Measurements from ENCODE around the gene VENTX. TPM values are rescaled to one million over a fixed set of nuclear protein-coding genes. Genes with fewer than 3 reads are reported as not detected.

Gene VENTX
- total and polyA plus RNA-seq, 10 of the 15 experiments (the other 5 are each of a cell fraction or from before 2014, with no cell fraction given), result 0.05 TPM; not detected in 9

GRCh38 chr10:133211141-133211830 lies 26.4 kb upstream of the VENTX start:
- intact Hi-C loops (cut with micrococcal nuclease; ENCODE audit: unreplicated experiment) (no loop called here), in situ Hi-C loops (cut with MboI) (no loop called here)
- no peak overlapping the region for H3K4me2 ChIP-seq (ENCODE audit: control insufficient read depth, insufficient read depth)
- ChIA-PET RAD21 (ENCODE audit: unreplicated experiment) (no interaction called here), SMC1A (ENCODE audit: uncharacterized antibody, unreplicated experiment) (no interaction called here), CTCF (no interaction called here), POLR2A (no interaction called here)
- ATAC-seq (no peak), DNase-seq (ENCODE audit: low read depth, low spot score) (no peak), FAIRE-seq (no peak)
- H3K79me2 ChIP-seq (ENCODE audit: control insufficient read depth, insufficient read depth, low read length), result no peaks in the 10 kb centered on the region
- no peak overlapping the region for H3K27ac ChIP-seq (ENCODE audit: control insufficient read depth, insufficient read depth)
- H3K36me3 ChIP-seq (ENCODE audit: control insufficient read depth in 2 of 2, insufficient read depth in 2 of 2, low read length in 1 of 2), result no peaks in the 10 kb centered on the region
- H4K20me1 ChIP-seq (ENCODE audit: control insufficient read depth, insufficient read depth), result no peaks in the 10 kb centered on the region
- H3K4me1 ChIP-seq (ENCODE audit: control insufficient read depth, insufficient read depth, low read length), result no peaks in the 10 kb centered on the region
- no peaks in the 10 kb centered on the region for H3K27me3 ChIP-seq (replicated peaks in 1 of 2; ENCODE audit: control insufficient read depth in 2 of 2, insufficient read depth in 2 of 2, low read length in 1 of 2)
- no TSS peak for BruUV-seq (replicated peaks)
- no peak overlapping the region for H3K9ac ChIP-seq (ENCODE audit: control insufficient read depth, insufficient read depth, low read length)
- TF ChIP-seq SRF (IDR thresholded peaks at IDR 0.05; ENCODE audit: low read depth in 2 of 2, low read length in 2 of 2) (no peak), MAX (IDR thresholded peaks at IDR 0.05; ENCODE audit: low read depth, low read length) (no peak), ZNF274 (IDR thresholded peaks at IDR 0.05; ENCODE audit: insufficient read depth, insufficient read length) (no peak), NRF1 (conservative IDR thresholded peaks at IDR 0.05; ENCODE audit: low read depth, low read length) (no peak), EP300 (IDR thresholded peaks at IDR 0.05; ENCODE audit: borderline replicate concordance in 1 of 2, control insufficient read depth in 1 of 2, low read depth in 2 of 2, low read length in 2 of 2) (no peak), SMC3 (IDR thresholded peaks at IDR 0.05; ENCODE audit: borderline replicate concordance, low read length) (no peak), ZNF622 (IDR thresholded peaks at IDR 0.05) (no peak), SMARCA5 (IDR thresholded peaks at IDR 0.05) (no peak), ZNF384 (IDR thresholded peaks at IDR 0.05; ENCODE audit: borderline replicate concordance, low read depth, low read length) (no peak), NFXL1 (IDR thresholded peaks at IDR 0.05; ENCODE audit: borderline replicate concordance) (no peak), RAD51 (IDR thresholded peaks at IDR 0.05) (no peak), SMAD5 (IDR thresholded peaks at IDR 0.05; ENCODE audit: low read depth) (no peak), BACH1 (IDR thresholded peaks at IDR 0.05; ENCODE audit: borderline replicate concordance) (no peak), CHD2 (IDR thresholded peaks at IDR 0.05; ENCODE audit: borderline replicate concordance, low read depth, low read length) (no peak), BCL3 (IDR thresholded peaks at IDR 0.05; ENCODE audit: borderline replicate concordance, insufficient read depth, low read depth, low read length, poor library complexity, severe bottlenecking) (no peak), LARP7 (IDR thresholded peaks at IDR 0.05) (no peak), PBX3 (IDR thresholded peaks at IDR 0.05; ENCODE audit: insufficient replicate concordance, low read depth, low read length) (no peak)
- H3K4me3 ChIP-seq, result no peak overlapping the region
- H3K9me3 ChIP-seq (replicated peaks; ENCODE audit: control insufficient read depth, insufficient read depth, low read length), result no peaks in the 10 kb centered on the region
- no peak overlapping the region for H2AFZ ChIP-seq (ENCODE audit: control insufficient read depth, low read depth, low read length)
- 38% methylated on average over 23 of the region's 25 CpGs for WGBS (ENCODE audit: insufficient coverage, insufficient replicate concordance, low lambda C conversion rate, missing lambda C conversion rate)
